HepG2 (cell line): Measurements from ENCODE around the gene CEBPB. TPM values are rescaled to one million over a fixed set of nuclear protein-coding genes. Genes with fewer than 3 reads are reported as not detected.
A peak's percentile ranks its signal among the peaks of the same experiment; 100 is the strongest.

ENCODE experiments used
- MEIS2 ChIP-seq: sonication (generic); formaldehyde crosslinking; IDR thresholded peaks from 2 replicates; pipeline ENCODE4 v1.9.0; 2021; ENCODE audit warnings: mild to moderate bottlenecking, missing genetic modification reagents
- MXI1 ChIP-seq: IDR thresholded peaks from 3 replicates; pipeline ENCODE4 v1.6.1; 2012; ENCODE audit warnings: low read depth, low read length, inconsistent platforms, borderline replicate concordance
- RBFOX2 ChIP-seq: fragments of 200-400 bp; formaldehyde crosslinking; IDR thresholded peaks from 2 replicates; pipeline ENCODE4 v1.6.1; 2017; ENCODE audit warnings: low read depth, mild to moderate bottlenecking, low read length
- ZFP36L1 ChIP-seq: sonication (generic); formaldehyde crosslinking; IDR thresholded peaks from 2 replicates; pipeline ENCODE4 v1.8.0; 2022; ENCODE audit warnings: mild to moderate bottlenecking, missing genetic modification reagents, moderate library complexity
- ZMYM2 ChIP-seq: sonication (generic); formaldehyde crosslinking; IDR thresholded peaks from 2 replicates; pipeline ENCODE4 v1.8.0; 2022; ENCODE audit warnings: mild to moderate bottlenecking, missing genetic modification reagents
- ZNF264 ChIP-seq: sonication (generic); formaldehyde crosslinking; IDR thresholded peaks from 2 replicates; pipeline ENCODE4 v1.4.0; 2020; ENCODE audit warnings: missing genetic modification reagents
- ZNF891 ChIP-seq: sonication (generic); formaldehyde crosslinking; IDR thresholded peaks from 2 replicates; pipeline ENCODE4 v1.5.0; 2020; ENCODE audit warnings: mild to moderate bottlenecking, missing genetic modification reagents
- polyA plus RNA-seq, 8 experiments: library from polyadenylated mRNA; depleted of rRNA in 3 of 8; stranded (reverse) in 7 of 8; unstranded in 1 of 8; fragments of >200 nt; fragmentation: Illumina TruSeq in 4 of 8; extraction: Trizol in 4 of 8; gene quantifications; 2 replicates each; pipeline versions ENCODE4 v1.2.1 to v1.2.3, GENCODE V29; 2011 to 2016; ENCODE audit warnings: low read depth in 4 of 8, missing spikeins in 1 of 8, mixed read lengths in 1 of 8; ENCODE audit not compliant: insufficient read depth in 1 of 8
- total RNA-seq, 5 experiments: library from RNA; depleted of rRNA; stranded (reverse); fragments of >200 nt; fragmentation: Illumina TruSeq; extraction: Trizol; gene quantifications; 2 replicates each; pipeline ENCODE4 v1.2.3, GENCODE V29; 2016; ENCODE audit warnings: low read depth in 1 of 5
- TF ChIP-seq, protein P1 (sequence below): sonication (generic); formaldehyde crosslinking; IDR thresholded peaks from 2 replicates; pipeline ENCODE4 v1.4.0; 2020; ENCODE audit warnings: mild to moderate bottlenecking, missing genetic modification reagents, borderline replicate concordance
- TF ChIP-seq, protein P2 (sequence below): sonication (generic); formaldehyde crosslinking; IDR thresholded peaks from 2 replicates; pipeline ENCODE4 v1.4.0; 2020; ENCODE audit warnings: missing genetic modification reagents
- TF ChIP-seq, protein P3 (sequence below), 2 experiments: IDR thresholded peaks; 2 replicates each; pipeline ENCODE4 v1.6.1; 2011 to 2012; ENCODE audit warnings: low read length in 2 of 2, borderline replicate concordance in 1 of 2, low read depth in 1 of 2, mild to moderate bottlenecking in 1 of 2, moderate library complexity in 1 of 2
- TF ChIP-seq, protein P4 (sequence below): sonication (generic); formaldehyde crosslinking; IDR thresholded peaks from 2 replicates; pipeline ENCODE4 v1.8.1; 2023; ENCODE audit warnings: missing genetic modification reagents, inconsistent platforms, borderline replicate concordance
- TF ChIP-seq, protein P5 (sequence below): sonication (generic); formaldehyde crosslinking; IDR thresholded peaks from 2 replicates; pipeline ENCODE4 v1.4.0; 2020; ENCODE audit warnings: missing genetic modification reagents, mild to moderate bottlenecking, borderline replicate concordance

Gene CEBPB
- total and polyA plus RNA-seq, 2 of the 13 experiments (the other 11 are each of a cell fraction or from before 2014, with no cell fraction given) = 18.5 to 28.2 TPM

DNA sequence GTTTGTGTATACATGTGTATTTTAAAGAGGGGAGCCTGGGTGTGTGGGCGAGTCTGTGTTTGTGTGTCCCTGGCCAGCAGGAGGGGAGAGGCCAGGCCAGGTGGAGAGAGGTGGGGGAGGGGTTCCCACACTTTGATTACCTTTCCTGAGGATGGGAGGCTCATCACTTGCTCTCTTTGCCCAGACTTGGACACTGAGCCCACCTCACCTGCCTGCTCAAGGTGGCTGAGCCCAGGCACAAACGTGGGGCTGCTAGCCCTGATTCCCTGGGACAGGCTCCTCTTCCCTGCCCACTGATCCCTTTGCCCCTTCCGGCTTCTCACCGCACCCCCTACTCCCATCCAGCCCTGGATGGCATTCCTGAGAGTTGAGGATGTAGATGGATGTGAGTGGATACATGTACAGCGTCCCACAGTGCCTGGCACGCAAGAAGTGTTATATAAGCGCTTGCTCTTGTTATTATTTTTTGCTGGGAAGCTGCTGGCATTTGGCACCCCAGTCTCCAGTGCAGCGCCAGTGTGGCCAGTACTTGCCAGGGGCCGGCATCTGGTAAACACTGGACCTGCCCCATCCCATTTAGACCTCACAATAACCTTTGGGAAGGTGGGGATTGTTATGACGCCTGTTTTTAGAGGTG, 2.7 kb downstream of the CEBPB start (continued):
- TF ChIP-seq MXI1 (no peak), ZNF891 (peak; percentile 41; the same call in 1 of the 2 replicates), ZFP36L1 (CRISPR knock-in tag) (peak; percentile 23; the same call in 1 of the 2 replicates), ZMYM2 (CRISPR knock-in tag) (no peak), ZNF264 (CRISPR knock-in tag) (no peak), RBFOX2 (peak; percentile 73), MEIS2 (CRISPR knock-in tag) (no peak; the same call in 1 of the 2 replicates)
- TF ChIP-seq, protein P1, sequence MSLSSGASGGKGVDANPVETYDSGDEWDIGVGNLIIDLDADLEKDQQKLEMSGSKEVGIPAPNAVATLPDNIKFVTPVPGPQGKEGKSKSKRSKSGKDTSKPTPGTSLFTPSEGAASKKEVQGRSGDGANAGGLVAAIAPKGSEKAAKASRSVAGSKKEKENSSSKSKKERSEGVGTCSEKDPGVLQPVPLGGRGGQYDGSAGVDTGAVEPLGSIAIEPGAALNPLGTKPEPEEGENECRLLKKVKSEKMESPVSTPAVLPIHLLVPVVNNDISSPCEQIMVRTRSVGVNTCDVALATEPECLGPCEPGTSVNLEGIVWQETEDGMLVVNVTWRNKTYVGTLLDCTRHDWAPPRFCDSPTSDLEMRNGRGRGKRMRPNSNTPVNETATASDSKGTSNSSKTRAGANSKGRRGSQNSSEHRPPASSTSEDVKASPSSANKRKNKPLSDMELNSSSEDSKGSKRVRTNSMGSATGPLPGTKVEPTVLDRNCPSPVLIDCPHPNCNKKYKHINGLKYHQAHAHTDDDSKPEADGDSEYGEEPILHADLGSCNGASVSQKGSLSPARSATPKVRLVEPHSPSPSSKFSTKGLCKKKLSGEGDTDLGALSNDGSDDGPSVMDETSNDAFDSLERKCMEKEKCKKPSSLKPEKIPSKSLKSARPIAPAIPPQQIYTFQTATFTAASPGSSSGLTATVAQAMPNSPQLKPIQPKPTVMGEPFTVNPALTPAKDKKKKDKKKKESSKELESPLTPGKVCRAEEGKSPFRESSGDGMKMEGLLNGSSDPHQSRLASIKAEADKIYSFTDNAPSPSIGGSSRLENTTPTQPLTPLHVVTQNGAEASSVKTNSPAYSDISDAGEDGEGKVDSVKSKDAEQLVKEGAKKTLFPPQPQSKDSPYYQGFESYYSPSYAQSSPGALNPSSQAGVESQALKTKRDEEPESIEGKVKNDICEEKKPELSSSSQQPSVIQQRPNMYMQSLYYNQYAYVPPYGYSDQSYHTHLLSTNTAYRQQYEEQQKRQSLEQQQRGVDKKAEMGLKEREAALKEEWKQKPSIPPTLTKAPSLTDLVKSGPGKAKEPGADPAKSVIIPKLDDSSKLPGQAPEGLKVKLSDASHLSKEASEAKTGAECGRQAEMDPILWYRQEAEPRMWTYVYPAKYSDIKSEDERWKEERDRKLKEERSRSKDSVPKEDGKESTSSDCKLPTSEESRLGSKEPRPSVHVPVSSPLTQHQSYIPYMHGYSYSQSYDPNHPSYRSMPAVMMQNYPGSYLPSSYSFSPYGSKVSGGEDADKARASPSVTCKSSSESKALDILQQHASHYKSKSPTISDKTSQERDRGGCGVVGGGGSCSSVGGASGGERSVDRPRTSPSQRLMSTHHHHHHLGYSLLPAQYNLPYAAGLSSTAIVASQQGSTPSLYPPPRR (CRISPR knock-in tag) = no peak; the same call in 1 of the 2 replicates
- TF ChIP-seq, protein P2, sequence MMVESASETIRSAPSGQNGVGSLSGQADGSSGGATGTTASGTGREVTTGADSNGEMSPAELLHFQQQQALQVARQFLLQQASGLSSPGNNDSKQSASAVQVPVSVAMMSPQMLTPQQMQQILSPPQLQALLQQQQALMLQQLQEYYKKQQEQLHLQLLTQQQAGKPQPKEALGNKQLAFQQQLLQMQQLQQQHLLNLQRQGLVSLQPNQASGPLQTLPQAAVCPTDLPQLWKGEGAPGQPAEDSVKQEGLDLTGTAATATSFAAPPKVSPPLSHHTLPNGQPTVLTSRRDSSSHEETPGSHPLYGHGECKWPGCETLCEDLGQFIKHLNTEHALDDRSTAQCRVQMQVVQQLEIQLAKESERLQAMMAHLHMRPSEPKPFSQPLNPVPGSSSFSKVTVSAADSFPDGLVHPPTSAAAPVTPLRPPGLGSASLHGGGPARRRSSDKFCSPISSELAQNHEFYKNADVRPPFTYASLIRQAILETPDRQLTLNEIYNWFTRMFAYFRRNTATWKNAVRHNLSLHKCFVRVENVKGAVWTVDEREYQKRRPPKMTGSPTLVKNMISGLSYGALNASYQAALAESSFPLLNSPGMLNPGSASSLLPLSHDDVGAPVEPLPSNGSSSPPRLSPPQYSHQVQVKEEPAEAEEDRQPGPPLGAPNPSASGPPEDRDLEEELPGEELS (CRISPR knock-in tag) = no peak
- TF ChIP-seq, protein P3, sequence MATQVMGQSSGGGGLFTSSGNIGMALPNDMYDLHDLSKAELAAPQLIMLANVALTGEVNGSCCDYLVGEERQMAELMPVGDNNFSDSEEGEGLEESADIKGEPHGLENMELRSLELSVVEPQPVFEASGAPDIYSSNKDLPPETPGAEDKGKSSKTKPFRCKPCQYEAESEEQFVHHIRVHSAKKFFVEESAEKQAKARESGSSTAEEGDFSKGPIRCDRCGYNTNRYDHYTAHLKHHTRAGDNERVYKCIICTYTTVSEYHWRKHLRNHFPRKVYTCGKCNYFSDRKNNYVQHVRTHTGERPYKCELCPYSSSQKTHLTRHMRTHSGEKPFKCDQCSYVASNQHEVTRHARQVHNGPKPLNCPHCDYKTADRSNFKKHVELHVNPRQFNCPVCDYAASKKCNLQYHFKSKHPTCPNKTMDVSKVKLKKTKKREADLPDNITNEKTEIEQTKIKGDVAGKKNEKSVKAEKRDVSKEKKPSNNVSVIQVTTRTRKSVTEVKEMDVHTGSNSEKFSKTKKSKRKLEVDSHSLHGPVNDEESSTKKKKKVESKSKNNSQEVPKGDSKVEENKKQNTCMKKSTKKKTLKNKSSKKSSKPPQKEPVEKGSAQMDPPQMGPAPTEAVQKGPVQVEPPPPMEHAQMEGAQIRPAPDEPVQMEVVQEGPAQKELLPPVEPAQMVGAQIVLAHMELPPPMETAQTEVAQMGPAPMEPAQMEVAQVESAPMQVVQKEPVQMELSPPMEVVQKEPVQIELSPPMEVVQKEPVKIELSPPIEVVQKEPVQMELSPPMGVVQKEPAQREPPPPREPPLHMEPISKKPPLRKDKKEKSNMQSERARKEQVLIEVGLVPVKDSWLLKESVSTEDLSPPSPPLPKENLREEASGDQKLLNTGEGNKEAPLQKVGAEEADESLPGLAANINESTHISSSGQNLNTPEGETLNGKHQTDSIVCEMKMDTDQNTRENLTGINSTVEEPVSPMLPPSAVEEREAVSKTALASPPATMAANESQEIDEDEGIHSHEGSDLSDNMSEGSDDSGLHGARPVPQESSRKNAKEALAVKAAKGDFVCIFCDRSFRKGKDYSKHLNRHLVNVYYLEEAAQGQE (IDR thresholded peaks at IDR 0.05; ENCODE audit: borderline replicate concordance in 1 of 2, low read depth in 1 of 2, low read length in 2 of 2) = no peak
- TF ChIP-seq, protein P4, sequence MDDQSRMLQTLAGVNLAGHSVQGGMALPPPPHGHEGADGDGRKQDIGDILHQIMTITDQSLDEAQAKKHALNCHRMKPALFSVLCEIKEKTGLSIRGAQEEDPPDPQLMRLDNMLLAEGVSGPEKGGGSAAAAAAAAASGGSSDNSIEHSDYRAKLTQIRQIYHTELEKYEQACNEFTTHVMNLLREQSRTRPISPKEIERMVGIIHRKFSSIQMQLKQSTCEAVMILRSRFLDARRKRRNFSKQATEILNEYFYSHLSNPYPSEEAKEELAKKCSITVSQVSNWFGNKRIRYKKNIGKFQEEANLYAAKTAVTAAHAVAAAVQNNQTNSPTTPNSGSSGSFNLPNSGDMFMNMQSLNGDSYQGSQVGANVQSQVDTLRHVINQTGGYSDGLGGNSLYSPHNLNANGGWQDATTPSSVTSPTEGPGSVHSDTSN = no peak
- TF ChIP-seq, protein P5, sequence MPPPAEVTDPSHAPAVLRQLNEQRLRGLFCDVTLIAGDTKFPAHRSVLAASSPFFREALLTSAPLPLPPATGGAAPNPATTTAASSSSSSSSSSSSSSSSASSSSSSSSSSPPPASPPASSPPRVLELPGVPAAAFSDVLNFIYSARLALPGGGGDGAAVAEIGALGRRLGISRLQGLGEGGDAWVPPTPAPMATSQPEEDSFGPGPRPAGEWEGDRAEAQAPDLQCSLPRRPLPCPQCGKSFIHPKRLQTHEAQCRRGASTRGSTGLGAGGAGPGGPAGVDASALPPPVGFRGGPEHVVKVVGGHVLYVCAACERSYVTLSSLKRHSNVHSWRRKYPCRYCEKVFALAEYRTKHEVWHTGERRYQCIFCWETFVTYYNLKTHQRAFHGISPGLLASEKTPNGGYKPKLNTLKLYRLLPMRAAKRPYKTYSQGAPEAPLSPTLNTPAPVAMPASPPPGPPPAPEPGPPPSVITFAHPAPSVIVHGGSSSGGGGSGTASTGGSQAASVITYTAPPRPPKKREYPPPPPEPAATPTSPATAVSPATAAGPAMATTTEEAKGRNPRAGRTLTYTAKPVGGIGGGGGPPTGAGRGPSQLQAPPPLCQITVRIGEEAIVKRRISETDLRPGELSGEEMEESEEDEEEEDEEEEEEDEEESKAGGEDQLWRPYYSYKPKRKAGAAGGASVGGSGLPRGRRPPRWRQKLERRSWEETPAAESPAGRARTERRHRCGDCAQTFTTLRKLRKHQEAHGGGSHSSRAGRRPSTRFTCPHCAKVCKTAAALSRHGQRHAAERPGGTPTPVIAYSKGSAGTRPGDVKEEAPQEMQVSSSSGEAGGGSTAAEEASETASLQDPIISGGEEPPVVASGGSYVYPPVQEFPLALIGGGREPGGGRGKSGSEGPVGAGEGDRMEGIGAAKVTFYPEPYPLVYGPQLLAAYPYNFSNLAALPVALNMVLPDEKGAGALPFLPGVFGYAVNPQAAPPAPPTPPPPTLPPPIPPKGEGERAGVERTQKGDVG (CRISPR knock-in tag) = no peak
